ENCODE results near the gene FAM219A.
A peak's percentile ranks its signal among the peaks of the same experiment; 100 is the strongest.

FAM219A gene

DNA sequence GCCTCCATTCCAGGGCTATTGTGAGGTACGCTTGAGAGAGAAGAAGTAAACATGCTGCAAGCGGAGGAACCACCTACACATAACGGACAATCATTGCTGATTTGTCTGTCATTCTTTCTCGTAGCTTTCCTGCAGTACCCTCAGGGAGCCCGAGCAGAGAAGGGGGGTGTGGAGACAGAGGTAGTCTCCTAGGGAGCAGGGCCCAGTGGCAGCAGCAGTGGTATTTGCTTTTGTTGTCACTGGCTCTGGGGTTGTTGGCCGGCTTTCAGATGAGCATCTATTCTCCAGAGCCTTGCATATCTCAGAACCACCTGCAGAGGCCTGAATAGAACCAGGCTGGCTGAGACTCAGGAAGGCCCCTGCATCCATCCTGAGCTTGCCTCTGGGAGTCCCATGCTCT, 44.5 kb upstream of the FAM219A start:
- DNase-seq (ENCODE audit: low spot score), result no peak
- TF ChIP-seq, protein P1, sequence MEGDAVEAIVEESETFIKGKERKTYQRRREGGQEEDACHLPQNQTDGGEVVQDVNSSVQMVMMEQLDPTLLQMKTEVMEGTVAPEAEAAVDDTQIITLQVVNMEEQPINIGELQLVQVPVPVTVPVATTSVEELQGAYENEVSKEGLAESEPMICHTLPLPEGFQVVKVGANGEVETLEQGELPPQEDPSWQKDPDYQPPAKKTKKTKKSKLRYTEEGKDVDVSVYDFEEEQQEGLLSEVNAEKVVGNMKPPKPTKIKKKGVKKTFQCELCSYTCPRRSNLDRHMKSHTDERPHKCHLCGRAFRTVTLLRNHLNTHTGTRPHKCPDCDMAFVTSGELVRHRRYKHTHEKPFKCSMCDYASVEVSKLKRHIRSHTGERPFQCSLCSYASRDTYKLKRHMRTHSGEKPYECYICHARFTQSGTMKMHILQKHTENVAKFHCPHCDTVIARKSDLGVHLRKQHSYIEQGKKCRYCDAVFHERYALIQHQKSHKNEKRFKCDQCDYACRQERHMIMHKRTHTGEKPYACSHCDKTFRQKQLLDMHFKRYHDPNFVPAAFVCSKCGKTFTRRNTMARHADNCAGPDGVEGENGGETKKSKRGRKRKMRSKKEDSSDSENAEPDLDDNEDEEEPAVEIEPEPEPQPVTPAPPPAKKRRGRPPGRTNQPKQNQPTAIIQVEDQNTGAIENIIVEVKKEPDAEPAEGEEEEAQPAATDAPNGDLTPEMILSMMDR (IDR thresholded peaks at IDR 0.05; ENCODE audit: extremely low read depth, missing control alignments), result no peak

- TF ChIP-seq, protein P1 (IDR thresholded peaks at IDR 0.05; ENCODE audit: extremely low read depth, missing control alignments), result no peak
- DNase-seq (ENCODE audit: low spot score), result no peak
Measured at GRCh38 chr9:34502471-34502870, 44.1 kb upstream of the FAM219A start.

- no peak for DNase-seq (ENCODE audit: low spot score)
- TF ChIP-seq, protein P1 (IDR thresholded peaks at IDR 0.05; ENCODE audit: extremely low read depth, missing control alignments), result no peak
Measured at GRCh38 chr9:34501889-34502425, 43.6 kb upstream of the FAM219A start.

DNA sequence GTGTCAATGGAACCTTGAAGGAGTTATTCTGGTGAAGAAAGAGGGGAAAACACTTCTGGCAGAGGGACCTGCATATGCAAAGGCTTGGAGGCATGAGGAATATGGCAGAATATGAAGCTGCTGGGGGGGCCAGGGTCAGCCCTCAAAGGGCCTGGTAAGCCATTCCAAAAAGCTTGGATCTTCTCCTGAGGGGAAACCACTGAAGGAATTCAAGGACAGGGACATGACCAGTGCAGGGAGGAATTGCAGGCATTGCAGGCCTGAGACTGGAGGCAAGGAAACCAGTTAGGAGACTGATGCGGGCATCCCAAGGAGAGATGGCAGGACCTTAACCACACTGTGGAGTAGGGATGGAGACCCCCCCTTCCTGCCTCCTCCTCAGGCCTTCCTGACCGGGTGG, 43.0 kb upstream of the FAM219A start:
- TF ChIP-seq, protein P1 (IDR thresholded peaks at IDR 0.05; ENCODE audit: extremely low read depth, missing control alignments), result no peak
- DNase-seq (ENCODE audit: low spot score), result no peak

DNA sequence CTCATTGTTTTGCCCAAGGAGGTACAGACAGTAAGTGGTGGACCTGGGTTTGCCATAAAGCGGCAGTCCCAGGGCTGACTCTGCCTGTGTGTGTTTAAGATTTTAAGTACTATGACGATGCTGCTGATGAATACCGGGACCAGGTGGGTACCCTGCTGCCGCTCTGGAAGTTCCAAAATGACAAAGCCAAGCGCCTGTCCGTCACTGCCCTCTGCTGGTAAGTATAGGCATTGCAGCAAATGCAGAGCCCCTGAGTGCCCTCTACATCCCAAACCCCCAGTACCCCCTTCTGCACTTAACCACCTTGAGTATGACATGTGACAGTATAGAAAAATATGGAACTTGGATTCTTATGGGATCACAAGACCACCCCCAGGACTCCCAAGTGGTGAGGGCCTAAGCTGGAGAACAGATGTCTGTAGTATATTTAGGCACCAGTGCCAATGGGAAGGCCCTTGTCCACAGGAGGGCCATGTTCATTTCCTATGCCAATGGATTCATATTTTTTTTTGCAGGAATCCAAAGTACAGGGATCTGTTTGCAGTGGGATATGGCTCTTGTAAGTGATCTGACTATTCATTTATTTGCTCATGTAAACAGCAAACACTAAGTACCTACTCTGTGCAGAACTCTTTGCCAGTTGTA, 42.4 kb upstream of the FAM219A start:
- DNase-seq (ENCODE audit: low spot score), result peak; percentile 72
- TF ChIP-seq, protein P1 (IDR thresholded peaks at IDR 0.05; ENCODE audit: extremely low read depth, missing control alignments), result peak; percentile 85

DNA sequence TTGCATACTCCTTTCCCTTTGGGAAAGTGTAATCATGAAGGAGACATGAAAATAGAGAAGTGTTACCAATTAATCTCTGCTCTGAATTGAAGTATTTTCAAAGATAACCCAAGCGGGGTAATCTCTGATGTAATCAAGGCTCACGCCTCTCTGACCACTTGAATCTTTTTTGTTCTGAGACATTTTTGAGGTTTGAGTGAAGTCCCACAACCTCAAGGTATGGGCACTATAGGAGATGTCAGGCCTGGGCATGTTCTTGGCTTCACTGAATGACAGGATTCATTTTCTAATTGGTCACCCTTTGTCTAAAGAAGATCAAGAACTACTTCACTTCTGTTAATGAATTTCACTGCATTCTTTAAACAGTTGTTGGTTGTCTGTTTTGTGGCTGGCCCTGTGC, 40.7 kb upstream of the FAM219A start:
- TF ChIP-seq, protein P1 (IDR thresholded peaks at IDR 0.05; ENCODE audit: extremely low read depth, missing control alignments), result no peak
- DNase-seq (ENCODE audit: low spot score), result no peak

DNA sequence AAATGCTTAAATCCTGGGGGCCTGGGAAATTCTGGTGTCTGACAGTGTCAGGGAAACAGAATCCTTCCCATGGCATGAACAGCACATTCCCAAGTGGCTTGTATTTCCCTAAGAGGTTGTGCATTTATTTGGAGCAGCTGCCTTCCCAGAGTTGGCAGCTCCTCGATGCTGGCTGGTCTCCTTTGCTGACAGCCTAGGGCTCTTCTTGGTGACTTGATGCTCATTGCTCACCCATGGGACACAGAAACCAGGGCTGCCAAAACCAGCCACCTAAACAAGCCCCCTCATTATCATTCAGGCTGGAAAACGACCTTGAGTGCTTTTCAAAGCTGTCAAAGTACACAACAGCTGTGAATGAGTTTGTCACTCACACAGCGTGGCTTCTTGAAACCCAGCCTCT, 40.2 kb upstream of the FAM219A start:
- TF ChIP-seq, protein P1 (IDR thresholded peaks at IDR 0.05; ENCODE audit: extremely low read depth, missing control alignments), result no peak
- no peak for DNase-seq (ENCODE audit: low spot score)

All from GM20000 (cell line).